AG08396 (cell line): ENCODE results near the gene YIPF3.

Experiments used
- DNase-seq: peaks from one replicate; pipeline ENCODE4 v3.0.0; 2012; ENCODE audit warnings: low spot score, mixed read lengths

The YIPF3 gene

DNA sequence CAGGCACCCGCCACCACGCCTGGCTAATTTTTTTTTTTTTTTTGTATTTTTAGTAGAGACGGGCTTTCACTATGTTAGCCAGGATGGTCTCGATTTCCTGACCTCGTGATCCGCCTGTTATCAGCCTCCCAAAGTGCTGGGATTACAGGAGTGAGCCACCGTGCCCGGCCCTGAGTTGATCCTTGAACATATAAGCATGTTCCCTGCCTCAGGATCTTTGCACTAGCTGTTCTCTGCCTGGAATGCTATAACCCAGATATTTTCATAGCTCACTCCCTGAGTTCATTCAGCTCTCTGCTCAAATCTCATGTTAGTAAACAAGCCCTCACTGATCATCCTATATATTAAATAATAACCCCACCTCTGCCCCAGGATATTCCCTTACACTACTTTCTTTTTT lies 52.4 kb downstream of the YIPF3 start:
- DNase-seq: no peak

DNA sequence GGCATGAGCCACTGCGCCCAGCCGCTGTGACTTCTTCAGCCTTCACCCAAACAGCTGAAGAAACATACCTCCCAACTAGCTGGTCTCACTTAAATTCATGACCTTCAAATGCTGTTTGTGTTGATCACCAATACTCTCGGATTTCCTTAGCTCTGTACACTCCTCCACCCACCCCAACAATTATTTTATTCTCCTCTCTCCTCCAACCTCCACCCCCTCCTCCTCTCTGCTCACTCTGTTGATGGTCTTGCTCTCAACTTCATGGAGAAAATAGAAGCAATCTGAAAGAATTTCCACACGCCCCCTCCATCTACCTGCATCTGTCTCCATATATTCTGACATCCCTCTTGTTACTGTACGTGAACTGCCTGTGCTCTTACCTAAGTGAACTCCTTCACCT lies 54.8 kb downstream of the YIPF3 start:
- DNase-seq: no peak
